H1 (cell line): ENCODE results near the gene ARRB1. TPM values are rescaled to one million over a fixed set of nuclear protein-coding genes. Genes with fewer than 3 reads are reported as not detected.

Experiments used
- CTCF ChIA-PET: fragments of 300-600 bp; sonication (Branson Sonifier 250); formaldehyde crosslinking; loops from one replicate; lab custom pipeline; 2021; ENCODE audit not compliant: partially characterized antibody; lab: Charles Lee
- POLR2A ChIA-PET: fragments of 300-600 bp; sonication (Branson Sonifier 250); formaldehyde crosslinking; loops from one replicate; lab custom pipeline; 2021; ENCODE audit warnings: inconsistent platforms; ENCODE audit not compliant: partially characterized antibody; lab: Charles Lee
- DNase-seq, 2 experiments: peaks; one replicate each; pipeline versions ENCODE4 v3.0.0 to v3.0.0-alpha.2; 2010 to 2022; ENCODE audit warnings: low spot score in 2 of 2, low read depth in 1 of 2, mixed read lengths in 1 of 2
- FAIRE-seq: peaks from 2 replicates; lab custom pipeline; 2011; peaks lifted over from hg19 to GRCh38; lab: Jason Lieb, UNC
- H2AFZ ChIP-seq: 2 replicates; pipeline ENCODE4 v1.8.1; 2012; ENCODE audit warnings: low read length, inconsistent platforms
- H2AK5ac ChIP-seq: 2 replicates; pipeline ENCODE4 v1.6.1; 2013; ENCODE audit warnings: low read depth, low read length
- H2BK120ac ChIP-seq: replicated peaks from 2 replicates; pipeline ENCODE3; 2013; ENCODE audit warnings: low read depth, low read length, inconsistent platforms
- H2BK12ac ChIP-seq: 2 replicates; pipeline ENCODE4 v1.6.1; 2013; ENCODE audit warnings: low read depth, low read length
- H2BK15ac ChIP-seq: 2 replicates; pipeline ENCODE4 v1.6.1; 2013; ENCODE audit warnings: low read length
- H2BK20ac ChIP-seq: 2 replicates; pipeline ENCODE4 v1.6.1; 2013; ENCODE audit warnings: low read length
- H2BK5ac ChIP-seq: 2 replicates; pipeline ENCODE4 v1.6.1; 2013; ENCODE audit warnings: low read depth, low read length
- H3K14ac ChIP-seq: 2 replicates; pipeline ENCODE4 v1.6.1; 2013; ENCODE audit warnings: inconsistent platforms; ENCODE audit not compliant: insufficient read length
- H3K18ac ChIP-seq: 2 replicates; pipeline ENCODE4 v1.6.1; 2013; ENCODE audit warnings: low read length; ENCODE audit errors: extremely low read depth
- H3K23ac ChIP-seq: 2 replicates; pipeline ENCODE4 v1.6.1; 2013; ENCODE audit warnings: inconsistent platforms; ENCODE audit not compliant: insufficient read length
- H3K23me2 ChIP-seq: 2 replicates; pipeline ENCODE4 v1.6.1; 2013; ENCODE audit warnings: low read depth, low read length
- H3K27ac ChIP-seq: 2 replicates; pipeline ENCODE4 v1.6.1; 2011; ENCODE audit warnings: low read depth, low read length, inconsistent platforms
- H3K27me3 ChIP-seq, 4 experiments: replicated peaks in 1 of 4; 1 replicate in 1 of 4; 2 replicates in 3 of 4; pipeline versions ENCODE4 v1.6.1 to v1.8.1; 2011 to 2013; ENCODE audit warnings: low read length in 3 of 4, mild to moderate bottlenecking in 3 of 4, inconsistent platforms in 2 of 4, mixed read lengths in 2 of 4, moderate library complexity in 1 of 4; ENCODE audit not compliant: control insufficient read depth in 3 of 4, insufficient read depth in 3 of 4; ENCODE audit errors: extremely low read depth in 1 of 4
- H3K36me3 ChIP-seq, 4 experiments: 2 replicates each; pipeline versions ENCODE4 v1.6.1 to v1.8.1; 2011 to 2013; ENCODE audit warnings: mild to moderate bottlenecking in 4 of 4, low read length in 3 of 4, moderate library complexity in 2 of 4, control low read depth in 1 of 4, inconsistent platforms in 1 of 4; ENCODE audit not compliant: insufficient read depth in 4 of 4, control insufficient read depth in 2 of 4
- H3K4ac ChIP-seq: replicated peaks from 2 replicates; pipeline ENCODE3; 2013; ENCODE audit warnings: low read length, low read depth, mixed read lengths, inconsistent platforms; ENCODE audit not compliant: insufficient read length
- H3K4me1 ChIP-seq, 4 experiments: replicated peaks in 1 of 4; 1 replicate in 1 of 4; 2 replicates in 3 of 4; pipeline versions ENCODE4 v1.6.1 to v1.8.1; 2011 to 2013; ENCODE audit warnings: low read length in 3 of 4, inconsistent platforms in 2 of 4, mixed read lengths in 1 of 4; ENCODE audit not compliant: insufficient read depth in 4 of 4, control insufficient read depth in 3 of 4
- H3K4me2 ChIP-seq, 2 experiments: 2 replicates each; pipeline versions ENCODE4 v1.6.1 to v1.8.1; 2011 to 2013; ENCODE audit warnings: low read depth in 2 of 2, low read length in 2 of 2, control low read depth in 1 of 2, inconsistent platforms in 1 of 2, mild to moderate bottlenecking in 1 of 2; ENCODE audit not compliant: insufficient read depth in 1 of 2
- H3K4me3 ChIP-seq, 4 experiments: fragments of 200-600, 300-600 bp in 1 of 4; sonication (generic), shearing (Covaris generic), sonication (Bioruptor Twin) in 1 of 4; 2 replicates each; pipeline versions ENCODE4 v1.5.1 to v1.8.1; 2011 to 2016; ENCODE audit warnings: low read length in 4 of 4, low read depth in 3 of 4, control low read depth in 2 of 4, inconsistent platforms in 2 of 4, mild to moderate bottlenecking in 2 of 4, mixed read lengths in 1 of 4, moderate library complexity in 1 of 4; ENCODE audit not compliant: insufficient read depth in 2 of 4; ENCODE audit errors: extremely low read depth in 1 of 4
- H3K56ac ChIP-seq: replicated peaks from 2 replicates; pipeline ENCODE3; 2013; ENCODE audit warnings: low read depth, mild to moderate bottlenecking, mixed read lengths, low read length, inconsistent platforms; ENCODE audit not compliant: insufficient read length
- H3K79me1 ChIP-seq: 2 replicates; pipeline ENCODE4 v1.6.1; 2013; ENCODE audit warnings: low read depth, low read length, control low read depth
- H3K79me2 ChIP-seq, 2 experiments: 2 replicates each; pipeline versions ENCODE4 v1.6.1 to v1.8.1; 2012 to 2013; ENCODE audit warnings: low read length in 2 of 2, mild to moderate bottlenecking in 2 of 2, inconsistent platforms in 1 of 2; ENCODE audit not compliant: insufficient read depth in 2 of 2, control insufficient read depth in 1 of 2
- H3K9ac ChIP-seq, 4 experiments: replicated peaks in 1 of 4; 1 replicate in 1 of 4; 2 replicates in 3 of 4; pipeline versions ENCODE4 v1.6.1 to v1.8.1; 2011 to 2013; ENCODE audit warnings: low read depth in 3 of 4, low read length in 3 of 4, control low read depth in 2 of 4, mild to moderate bottlenecking in 2 of 4, moderate library complexity in 2 of 4, inconsistent platforms in 1 of 4; ENCODE audit errors: extremely low read depth in 1 of 4
- H3K9me3 ChIP-seq, 2 experiments: 2 replicates each; pipeline versions ENCODE4 v1.6.1 to v1.8.1; 2012 to 2013; ENCODE audit warnings: mild to moderate bottlenecking in 2 of 2, moderate library complexity in 2 of 2, control low read depth in 1 of 2, inconsistent platforms in 1 of 2, low read depth in 1 of 2, low read length in 1 of 2, mixed read lengths in 1 of 2; ENCODE audit not compliant: insufficient read depth in 2 of 2
- H4K20me1 ChIP-seq, 2 experiments: replicated peaks in 1 of 2; 2 replicates each; pipeline versions ENCODE3 to v1.8.1; 2011 to 2013; ENCODE audit warnings: inconsistent platforms in 2 of 2, low read length in 2 of 2, mild to moderate bottlenecking in 1 of 2; ENCODE audit not compliant: insufficient read depth in 2 of 2, control insufficient read depth in 1 of 2
- H4K5ac ChIP-seq: 2 replicates; pipeline ENCODE4 v1.6.1; 2013; ENCODE audit warnings: low read length, low read depth, mixed read lengths, inconsistent platforms; ENCODE audit not compliant: insufficient read length
- H4K8ac ChIP-seq: 2 replicates; pipeline ENCODE4 v1.8.0; 2013; ENCODE audit warnings: mild to moderate bottlenecking, moderate library complexity, low read length, inconsistent platforms; ENCODE audit not compliant: insufficient read depth; ENCODE audit errors: extremely low read depth
- H4K91ac ChIP-seq: replicated peaks from 2 replicates; pipeline ENCODE3; 2013; ENCODE audit warnings: low read length, mixed read lengths, inconsistent platforms; ENCODE audit not compliant: insufficient read length
- ASH2L ChIP-seq: fragments of 200-600, 300-600 bp; sonication (generic); IDR thresholded peaks from one replicate; pipeline ENCODE4 v1.7.1; 2017; ENCODE audit warnings: low read length
- FOSL1 ChIP-seq: IDR thresholded peaks from 2 replicates; pipeline ENCODE4 v1.6.1; 2011; ENCODE audit warnings: mild to moderate bottlenecking, low read depth, low read length, moderate library complexity; ENCODE audit not compliant: insufficient read depth
- JUND ChIP-seq: IDR thresholded peaks from 2 replicates; pipeline ENCODE4 v1.6.1; 2011; ENCODE audit warnings: mild to moderate bottlenecking, improper control_type of control experiment, low read length
- MAFK ChIP-seq: IDR thresholded peaks from 2 replicates; pipeline ENCODE4 v1.6.1; 2012; ENCODE audit warnings: low read depth, mild to moderate bottlenecking, improper control_type of control experiment, low read length
- POLR2AphosphoS5 ChIP-seq: IDR thresholded peaks from 2 replicates; pipeline ENCODE4 v1.6.1; 2011; ENCODE audit warnings: low read depth, low read length
- RAD21 ChIP-seq, 2 experiments: IDR thresholded peaks in 1 of 2; conservative IDR thresholded peaks in 1 of 2; 2 replicates each; pipeline ENCODE4 v1.6.1; 2011; ENCODE audit warnings: low read depth in 2 of 2, low read length in 2 of 2, improper control_type of control experiment in 1 of 2, inconsistent platforms in 1 of 2, mild to moderate bottlenecking in 1 of 2, moderate library complexity in 1 of 2
- SP4 ChIP-seq: IDR thresholded peaks from 2 replicates; pipeline ENCODE4 v1.6.1; 2012; ENCODE audit warnings: low read length, inconsistent platforms
- SRF ChIP-seq: IDR thresholded peaks from 2 replicates; pipeline ENCODE4 v1.6.1; 2011; ENCODE audit warnings: mild to moderate bottlenecking, low read depth, low read length, moderate library complexity
- TAF7 ChIP-seq: optimal IDR thresholded peaks from 2 replicates; pipeline ENCODE3; 2011; ENCODE audit warnings: low read depth, mild to moderate bottlenecking, inconsistent platforms, low read length, moderate library complexity, borderline replicate concordance
- WGBS, 2 experiments: shearing (Covaris generic) in 1 of 2; methylation state at CpG; one replicate each; pipeline versions ENCODE4 v1.1.6 to v1.1.7; 2013 to 2015; ENCODE audit warnings: low lambda C conversion rate in 2 of 2, mixed read lengths in 2 of 2, inconsistent platforms in 1 of 2, low coverage in 1 of 2, missing lambda C conversion rate in 1 of 2; ENCODE audit not compliant: insufficient replicate concordance in 2 of 2, insufficient coverage in 1 of 2, insufficient read length in 1 of 2; ENCODE audit errors: extremely low coverage in 1 of 2, missing lambda C conversion rate in 1 of 2; 5-methylcytosine and 5-hydroxymethylcytosine counted together
- polyA plus RNA-seq, 7 experiments: library from polyadenylated mRNA; depleted of rRNA in 3 of 7; stranded (reverse) in 5 of 7; unstranded in 2 of 7; fragments of >200 nt in 5 of 7; fragments of 200-250 nt in 2 of 7; gene quantifications; 1 replicate in 5 of 7; 2 replicates in 1 of 7; 4 replicates in 1 of 7; pipeline versions ENCODE4 v1.2.1 to v1.2.3, GENCODE V29; 2011 to 2013; ENCODE audit warnings: missing spikeins in 2 of 7, mixed read lengths in 2 of 7
- total RNA-seq: library from RNA; stranded (reverse); fragmentation: NEBNext Ultra II Directional; extraction: Animal tissue kit (Norgen Biotek cat#: 25700); gene quantifications from 2 replicates; pipeline ENCODE4 v1.2.1, GENCODE V29; 2021

Gene ARRB1
- total and polyA plus RNA-seq, 2 of the 8 experiments (the other 6 are each of a cell fraction or from before 2014, with no cell fraction given), result 9.4 to 31.8 TPM

DNA sequence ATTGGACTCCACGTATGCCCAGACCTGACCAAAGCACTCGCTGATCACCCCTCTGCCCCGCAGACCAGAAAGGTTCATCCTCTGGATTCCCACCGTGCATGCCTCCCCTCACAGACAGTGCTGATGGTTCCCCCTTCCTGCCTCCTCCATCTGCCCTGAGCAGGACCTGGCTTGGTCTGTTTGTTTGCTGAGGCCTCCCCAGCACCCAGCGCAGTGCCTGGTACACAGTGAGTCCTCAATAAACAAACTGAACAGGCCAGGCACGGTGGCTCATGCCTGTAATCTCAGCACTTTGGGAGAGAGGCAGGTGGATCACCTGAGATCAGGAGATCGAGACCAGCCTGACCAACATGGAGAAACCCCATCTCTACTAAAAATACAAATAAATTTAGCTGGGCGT is 24.2 kb upstream of the ARRB1 start:
- no peak overlapping the region for H2AK5ac ChIP-seq
- H3K79me2 ChIP-seq, result no peaks in the 10 kb centered on the region
- TF ChIP-seq TAF7 (no peak), SRF (no peak), JUND (no peak), SP4 (no peak), ASH2L (no peak), FOSL1 (no peak), POLR2AphosphoS5 (no peak), MAFK (no peak), RAD21 (IDR thresholded peaks at IDR 0.05 in 1 of 2, conservative IDR thresholded peaks at IDR 0.05 in 1 of 2; ENCODE audit: low read depth in 2 of 2, low read length in 2 of 2) (no peak)
- H3K27ac ChIP-seq, result no peak overlapping the region
- no peaks in the 10 kb centered on the region for H3K9me3 ChIP-seq
- 84% methylated on average over 8 of the region's 8 CpGs; no CpG with 5 or more reads in 1 of the 2 experiments for WGBS, 2 experiments
- peak overlapping the region; percentile 5; the same call in 1 of the 2 replicates for H2BK5ac ChIP-seq
- no peaks in the 10 kb centered on the region for H3K4me1 ChIP-seq
- no peak overlapping the region for H3K56ac ChIP-seq
- no peak overlapping the region for H3K4ac ChIP-seq
- FAIRE-seq, result no peak
- H4K20me1 ChIP-seq, result no peaks in the 10 kb centered on the region
- ChIA-PET POLR2A (interaction anchor here (1.5 to 1.7 kb wide), 2 partner anchors 25 to 29 kb away, joined by 3 to 6 read pairs; no protein-coding TSS in a partner anchor), CTCF (interaction anchor here (0.6 to 16.6 kb wide), 11 partner anchors 13 to 98 kb away, joined by 3 to 327 read pairs (median 4); no protein-coding TSS in a partner anchor)
- no peak overlapping the region; the same call in 1 of the 2 replicates for H2BK12ac ChIP-seq
- no peak overlapping the region for H3K23ac ChIP-seq
- H2BK120ac ChIP-seq, result no peak overlapping the region
- H3K4me3 ChIP-seq, result no peak overlapping the region
- no peaks in the 10 kb centered on the region for H3K79me1 ChIP-seq
- H4K91ac ChIP-seq, result peak overlapping the region; percentile 65
- H3K9ac ChIP-seq, result no peak overlapping the region
- H3K18ac ChIP-seq, result no peak overlapping the region
- no peak overlapping the region for H2AFZ ChIP-seq
- no peak overlapping the region for H4K5ac ChIP-seq
- no peaks in the 10 kb centered on the region; a peak in 1 of 7 replicates for H3K27me3 ChIP-seq
- no peak overlapping the region for H2BK20ac ChIP-seq
- no peak overlapping the region for H2BK15ac ChIP-seq
- no peak for DNase-seq
- H4K8ac ChIP-seq, result no peak overlapping the region
- H3K23me2 ChIP-seq, result no peaks in the 10 kb centered on the region
- H3K4me2 ChIP-seq, result no peak overlapping the region
- no peaks in the 10 kb centered on the region for H3K36me3 ChIP-seq
- H3K14ac ChIP-seq, result peak overlapping the region; percentile 23
